Skeletal muscle satellite cell (primary cell): ENCODE data around the gene TAS2R46. TPM values are rescaled to one million over a fixed set of nuclear protein-coding genes. Genes with fewer than 3 reads are reported as not detected.
"Not testable (repeated sequence)": the region's sequence is repeated elsewhere in the genome, so short reads cannot be mapped to it uniquely, and the experiment has no call there.

Source experiments
- H3K27me3 ChIP-seq: 2 replicates; pipeline ENCODE4 v1.7.0; 2013; ENCODE audit warnings: low read length; ENCODE audit not compliant: control insufficient read depth, insufficient read depth
- H3K36me3 ChIP-seq: 2 replicates; pipeline ENCODE4 v1.7.0; 2013; ENCODE audit warnings: mild to moderate bottlenecking, control low read depth, low read length; ENCODE audit not compliant: insufficient read depth
- H3K4me1 ChIP-seq: 2 replicates; pipeline ENCODE4 v1.7.0; 2013; ENCODE audit warnings: low read length; ENCODE audit not compliant: control insufficient read depth, insufficient read depth
- H3K4me2 ChIP-seq: 2 replicates; pipeline ENCODE4 v1.7.0; 2013; ENCODE audit warnings: mild to moderate bottlenecking, low read length
- H3K4me3 ChIP-seq: 2 replicates; pipeline ENCODE4 v1.7.0; 2013; ENCODE audit warnings: low read length
- H3K9ac ChIP-seq: 2 replicates; pipeline ENCODE4 v1.7.0; 2013; ENCODE audit warnings: mild to moderate bottlenecking, low read depth, low read length, moderate library complexity
- H3K9me3 ChIP-seq: replicated peaks from 2 replicates; pipeline ENCODE4 v1.7.0; 2013; ENCODE audit warnings: mild to moderate bottlenecking, control low read depth, low read length
- total RNA-seq: library from RNA; depleted of rRNA; stranded (reverse); fragments of >200 nt; gene quantifications from 2 replicates; pipeline ENCODE4 v1.2.3, GENCODE V29; 2012; rRNA removed

The TAS2R46 gene, protein sequence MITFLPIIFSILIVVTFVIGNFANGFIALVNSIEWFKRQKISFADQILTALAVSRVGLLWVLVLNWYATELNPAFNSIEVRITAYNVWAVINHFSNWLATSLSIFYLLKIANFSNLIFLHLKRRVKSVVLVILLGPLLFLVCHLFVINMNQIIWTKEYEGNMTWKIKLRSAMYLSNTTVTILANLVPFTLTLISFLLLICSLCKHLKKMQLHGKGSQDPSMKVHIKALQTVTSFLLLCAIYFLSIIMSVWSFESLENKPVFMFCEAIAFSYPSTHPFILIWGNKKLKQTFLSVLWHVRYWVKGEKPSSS
- total RNA-seq: 2.4 and 3.8 TPM in 2 replicates

DNA sequence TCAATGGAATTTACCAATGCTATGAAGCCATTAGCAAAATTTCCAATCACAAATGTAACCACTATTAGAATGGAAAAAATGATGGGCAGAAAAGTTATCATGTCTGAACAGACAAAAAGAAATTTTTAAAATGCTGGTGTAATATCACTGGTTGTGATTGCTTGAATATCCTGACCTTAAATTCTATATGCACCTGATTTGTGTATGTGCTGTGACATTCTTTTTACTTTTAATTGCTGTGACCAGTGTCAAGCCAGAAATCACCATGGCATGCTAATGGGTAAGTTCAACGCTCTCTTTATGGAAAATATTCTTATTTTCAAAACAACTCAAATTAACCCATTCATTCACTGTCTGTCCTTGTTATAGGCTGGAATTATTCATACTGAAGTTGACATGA is at the start of gene TAS2R46:
TAS2R46 (minus strand) TSS at position 101 of the 400 bp plus-strand sequence; CDS start at position 101, 0 bp downstream.
- not testable (repeated sequence) for H3K9me3 ChIP-seq, H3K4me3 ChIP-seq, H3K27me3 ChIP-seq, H3K4me1 ChIP-seq, H3K36me3 ChIP-seq, H3K9ac ChIP-seq, H3K4me2 ChIP-seq

DNA sequence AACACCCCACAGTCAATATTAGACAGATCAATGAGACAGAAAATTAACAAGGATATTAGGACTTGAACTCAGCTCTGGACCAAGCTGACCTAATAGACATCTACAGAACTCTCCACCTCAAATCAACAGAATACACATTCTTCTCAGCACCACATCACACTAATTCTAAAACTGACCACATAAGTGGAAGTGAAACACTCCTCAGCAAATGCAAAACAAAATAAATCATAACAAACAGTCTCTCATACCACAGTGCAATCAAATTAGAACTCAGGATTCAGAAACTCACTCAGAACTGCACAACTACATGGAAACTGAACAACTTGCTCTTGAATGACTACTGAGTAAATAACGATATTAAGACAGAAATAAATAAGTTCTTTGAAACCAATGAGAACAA is 49.1 kb upstream of the TAS2R46 start:
- H3K4me2 ChIP-seq, H3K9me3 ChIP-seq, H3K4me3 ChIP-seq, H3K36me3 ChIP-seq, H3K27me3 ChIP-seq, H3K4me1 ChIP-seq, H3K9ac ChIP-seq: not testable (repeated sequence)

DNA sequence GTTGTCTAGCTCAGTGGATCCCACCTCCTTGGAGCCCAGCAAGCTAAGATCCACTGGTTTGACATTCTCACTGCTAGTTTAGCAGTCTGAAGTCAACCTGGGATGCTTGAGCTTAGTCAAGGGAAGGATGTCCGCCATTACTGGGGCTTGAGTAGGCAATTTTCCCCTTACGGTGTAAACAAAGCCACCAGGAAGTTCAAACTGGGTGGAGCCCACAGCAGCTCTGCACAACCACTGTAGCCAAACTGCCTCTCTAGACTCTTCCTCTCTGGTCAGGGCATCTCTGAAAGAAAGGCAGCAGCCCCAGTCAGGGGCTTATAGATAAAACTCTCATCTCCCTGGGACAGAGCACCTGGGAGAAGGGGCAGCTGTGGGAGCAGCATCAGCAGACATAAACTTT is 46.8 kb upstream of the TAS2R46 start:
- Histone ChIP-seq H3K4me3 (no peak overlapping the region), H3K4me2 (no peak overlapping the region), H3K9me3 (no peaks in the 10 kb centered on the region)

DNA sequence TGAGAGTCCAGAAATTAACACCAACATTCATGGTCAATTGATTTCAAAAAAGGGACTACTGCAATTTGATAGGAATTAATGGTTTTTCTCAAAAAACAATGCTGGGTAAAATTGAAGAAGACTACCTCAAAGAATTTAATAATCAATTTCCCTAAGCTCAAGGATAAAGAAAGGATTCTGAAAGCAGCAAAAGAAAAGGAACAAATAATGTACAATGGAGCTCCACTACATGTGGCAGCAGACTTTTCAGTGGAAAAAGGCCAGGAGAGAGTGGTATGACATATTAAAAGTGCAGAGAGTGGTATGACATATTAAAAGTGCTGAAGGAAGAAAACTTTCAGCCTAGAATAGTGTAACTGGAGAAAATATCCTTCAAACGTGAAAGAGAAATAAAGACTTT is 45.6 kb upstream of the TAS2R46 start:
- Histone ChIP-seq H3K9me3 (no peaks in the 10 kb centered on the region), H3K36me3 (no peaks in the 10 kb centered on the region), H3K4me3 (no peak overlapping the region), H3K9ac (no peak overlapping the region), H3K4me1 (no peaks in the 10 kb centered on the region), H3K27me3 (no peaks in the 10 kb centered on the region), H3K4me2 (no peak overlapping the region)

More for the DNA sequence above, 46.8 kb upstream of the TAS2R46 start:
- H3K27me3 ChIP-seq: no peaks in the 10 kb centered on the region
- no peak overlapping the region for H3K9ac ChIP-seq
- H3K4me1 ChIP-seq: no peaks in the 10 kb centered on the region
- no peaks in the 10 kb centered on the region for H3K36me3 ChIP-seq

DNA sequence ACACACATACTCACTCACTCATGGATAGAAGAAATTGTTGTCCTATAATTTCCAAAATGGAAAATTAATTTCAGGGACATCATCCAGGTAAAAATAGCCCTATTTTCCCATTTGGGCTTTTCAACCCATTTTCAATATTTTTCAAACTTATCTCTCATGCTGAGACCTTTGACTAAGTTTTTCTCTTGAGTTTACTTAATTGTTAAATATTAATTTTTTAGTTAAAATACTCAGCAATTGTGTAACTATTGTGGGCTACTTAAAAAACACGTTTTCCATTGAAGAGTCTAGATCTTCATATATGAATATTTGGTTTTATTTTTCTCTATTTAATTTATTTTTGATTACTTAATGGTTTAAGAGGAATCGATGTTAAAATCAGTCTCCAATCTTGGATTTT is 44.2 kb upstream of the TAS2R46 start:
- Histone ChIP-seq H3K4me3 (no peak overlapping the region), H3K9ac (no peak overlapping the region), H3K4me2 (no peak overlapping the region), H3K9me3 (no peaks in the 10 kb centered on the region), H3K27me3 (no peaks in the 10 kb centered on the region), H3K36me3 (no peaks in the 10 kb centered on the region), H3K4me1 (no peaks in the 10 kb centered on the region)

DNA sequence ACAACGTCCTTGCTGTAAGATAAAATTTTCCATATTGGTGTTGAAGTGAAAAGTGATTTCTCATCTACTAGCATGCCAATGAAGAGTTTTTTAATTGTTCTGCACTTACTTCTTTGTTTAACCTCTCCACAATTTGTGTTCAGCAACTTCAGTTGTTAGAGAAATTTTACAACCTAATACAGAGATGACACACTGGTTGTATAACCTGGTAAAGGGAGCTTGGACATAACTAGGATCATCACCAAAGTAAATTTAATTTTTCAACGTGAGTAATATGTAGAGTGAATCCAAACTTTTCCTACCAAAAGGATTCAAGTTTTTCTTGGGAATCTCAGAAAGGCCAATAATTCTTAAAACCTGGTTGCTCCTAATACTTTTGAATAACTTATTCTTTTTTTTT is 43.5 kb upstream of the TAS2R46 start:
- no peak overlapping the region for H3K4me3 ChIP-seq
- no peak overlapping the region for H3K4me2 ChIP-seq
- H3K4me1 ChIP-seq: no peaks in the 10 kb centered on the region
- H3K27me3 ChIP-seq: no peaks in the 10 kb centered on the region
- H3K9me3 ChIP-seq: no peaks in the 10 kb centered on the region
- H3K9ac ChIP-seq: no peak overlapping the region
- no peaks in the 10 kb centered on the region for H3K36me3 ChIP-seq

DNA sequence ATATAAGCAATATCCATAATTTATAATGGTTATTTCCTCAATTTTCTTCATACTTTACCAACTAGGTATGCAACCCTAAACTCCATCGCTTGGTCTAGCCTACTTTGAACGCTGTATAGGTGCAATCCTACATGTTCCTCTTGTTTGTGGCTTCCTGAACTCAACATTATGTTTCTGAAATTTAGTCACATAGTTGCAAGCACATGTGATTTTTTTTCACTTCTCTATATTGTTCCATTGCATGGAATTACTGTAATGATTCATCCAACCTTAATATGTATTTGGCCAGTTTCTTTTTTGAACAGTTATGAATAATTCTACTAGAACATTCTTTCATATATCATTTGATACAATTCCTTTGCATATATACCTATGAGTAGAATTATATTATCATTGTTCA is 32.8 kb upstream of the TAS2R46 start:
- not testable (repeated sequence) for H3K4me1 ChIP-seq, H3K9ac ChIP-seq, H3K4me2 ChIP-seq, H3K36me3 ChIP-seq, H3K27me3 ChIP-seq, H3K4me3 ChIP-seq, H3K9me3 ChIP-seq

DNA sequence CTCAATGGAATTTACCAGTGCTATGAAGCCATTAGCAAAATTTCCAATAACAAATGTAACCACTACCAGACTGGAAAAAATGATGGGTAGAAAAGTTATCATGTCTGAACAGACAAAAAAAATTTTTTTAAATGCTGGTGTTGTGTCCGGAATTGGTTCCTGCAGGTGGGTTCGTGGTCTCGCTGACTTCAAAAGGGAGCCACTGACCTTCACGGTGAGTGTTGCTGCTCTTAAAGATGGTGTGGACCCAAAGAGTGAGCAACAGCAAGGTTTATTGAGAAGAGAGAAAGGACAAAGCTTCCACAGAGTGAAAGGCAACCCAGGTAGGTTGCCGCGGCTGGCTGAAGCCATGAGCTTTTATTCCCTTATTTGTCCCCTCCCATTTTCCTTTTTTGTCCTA is 30.0 kb upstream of the TAS2R46 start, which contains the start of gene TAS2R43:
TAS2R43 (minus strand) TSS at position 186 of the 400 bp plus-strand sequence; CDS start at position 102, 84 bp downstream.
- Histone ChIP-seq H3K9ac (no peak within 1 kb of the TSS), H3K4me3 (no peak within 1 kb of the TSS), H3K4me2 (no peak within 1 kb of the TSS), H3K4me1 (no peaks in the 10 kb centered on the region), H3K27me3 (no peaks in the 10 kb centered on the region), H3K9me3 (no peaks in the 10 kb centered on the region), H3K36me3 (no peaks in the 10 kb centered on the region)

DNA sequence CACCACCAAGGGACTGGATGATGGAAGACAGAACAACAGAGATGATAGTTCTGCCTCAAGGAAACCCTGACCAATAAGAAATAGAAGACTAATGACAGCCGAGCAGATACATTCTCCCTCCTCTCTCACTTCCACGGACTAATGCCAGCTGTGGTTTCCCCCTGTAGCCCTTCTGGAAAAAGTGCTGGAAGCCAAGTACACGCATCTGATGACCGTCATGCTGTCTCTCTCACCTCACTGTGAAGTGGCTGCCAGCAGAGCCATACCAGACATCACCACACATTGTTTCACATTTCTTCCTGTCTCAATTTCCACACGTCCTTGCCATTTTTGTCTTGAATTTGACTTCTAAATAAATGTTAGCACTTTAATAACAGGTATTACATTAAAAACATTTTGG is 27.2 kb upstream of the TAS2R46 start:
- Histone ChIP-seq H3K4me3 (no peak overlapping the region), H3K36me3 (no peaks in the 10 kb centered on the region), H3K9me3 (no peaks in the 10 kb centered on the region), H3K9ac (no peak overlapping the region), H3K4me2 (no peak overlapping the region), H3K4me1 (no peaks in the 10 kb centered on the region), H3K27me3 (no peaks in the 10 kb centered on the region)

DNA sequence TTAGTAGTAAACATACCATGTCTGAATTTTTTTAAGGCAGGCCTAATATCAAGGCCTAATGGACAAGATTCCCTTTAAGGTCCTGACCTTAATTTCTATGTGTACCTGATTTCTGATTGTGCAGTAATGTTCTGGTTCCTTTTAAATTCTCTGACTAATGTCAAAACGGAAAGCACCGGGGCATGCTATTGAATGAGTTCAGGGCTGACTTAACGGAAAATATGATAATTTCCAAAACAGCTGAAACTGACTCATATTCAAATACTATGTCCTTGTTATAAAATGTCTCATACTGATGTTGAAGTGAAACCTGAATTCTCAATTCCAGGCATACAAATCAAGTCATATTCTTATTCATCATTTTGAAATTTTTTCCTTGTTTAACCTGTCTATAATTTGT is 23.3 kb upstream of the TAS2R46 start:
- H3K4me2 ChIP-seq: no peak overlapping the region
- no peaks in the 10 kb centered on the region for H3K27me3 ChIP-seq
- H3K9me3 ChIP-seq: no peaks in the 10 kb centered on the region
- H3K4me1 ChIP-seq: no peaks in the 10 kb centered on the region
- H3K36me3 ChIP-seq: no peaks in the 10 kb centered on the region
- no peak overlapping the region for H3K9ac ChIP-seq
- no peak overlapping the region for H3K4me3 ChIP-seq

DNA sequence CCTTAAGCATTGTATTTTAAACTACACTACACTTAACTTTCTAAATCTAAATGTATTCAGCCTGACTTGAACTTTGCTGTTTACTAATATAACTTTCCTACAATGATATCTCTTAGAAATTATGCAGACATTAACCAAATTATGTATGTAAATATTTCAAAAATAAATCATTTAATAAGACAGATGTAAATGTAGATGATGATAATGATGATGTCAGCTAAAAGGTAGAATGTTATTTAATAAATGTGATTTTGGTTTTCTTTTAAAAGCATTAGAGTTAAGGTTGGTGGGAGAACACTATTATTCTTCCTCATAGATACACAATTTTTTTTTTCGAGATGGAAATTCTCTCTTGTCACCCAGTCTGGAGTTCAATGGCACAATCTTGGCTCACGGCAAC is 19.9 kb upstream of the TAS2R46 start:
- H3K36me3 ChIP-seq: no peaks in the 10 kb centered on the region
- no peak overlapping the region for H3K4me3 ChIP-seq
- H3K9ac ChIP-seq: no peak overlapping the region
- no peaks in the 10 kb centered on the region for H3K9me3 ChIP-seq
- no peaks in the 10 kb centered on the region for H3K27me3 ChIP-seq
- H3K4me2 ChIP-seq: no peak overlapping the region
- no peaks in the 10 kb centered on the region for H3K4me1 ChIP-seq

DNA sequence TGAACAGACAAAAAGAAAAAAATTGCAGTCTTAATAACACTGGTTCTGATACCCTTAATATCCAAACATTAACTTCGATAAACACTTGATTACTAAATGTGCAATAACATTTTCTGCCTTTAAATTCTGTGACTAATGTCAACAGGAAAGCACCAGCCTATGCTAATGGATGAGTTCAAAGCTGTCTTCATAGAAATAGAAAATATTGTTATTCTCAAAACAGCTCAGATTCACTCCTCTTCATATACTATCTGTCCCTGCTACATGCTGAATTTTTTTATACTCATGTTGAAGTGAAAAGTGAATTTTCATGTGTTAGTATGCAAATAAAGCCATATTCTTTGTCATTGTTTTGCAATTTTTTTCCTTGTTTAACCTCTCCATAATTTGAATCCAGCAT is 16.2 kb upstream of the TAS2R46 start:
- Histone ChIP-seq H3K9me3 (no peaks in the 10 kb centered on the region), H3K36me3 (no peaks in the 10 kb centered on the region), H3K27me3 (no peaks in the 10 kb centered on the region), H3K4me3 (no peak overlapping the region), H3K4me1 (no peaks in the 10 kb centered on the region), H3K4me2 (no peak overlapping the region), H3K9ac (no peak overlapping the region)
